Central memory CD8-positive, alpha-beta T cell (primary cell): ENCODE data around the gene PCDHB16.
"Not testable (repeated sequence)": the region's sequence is repeated elsewhere in the genome, so short reads cannot be mapped to it uniquely, and the experiment has no call there.

Experiments
- ATAC-seq: fragments of 150-1000 bp; cut with Tn5 transposase; replicated peaks from 2 replicates; pipeline ENCODE4 v1.10.0; 2022; ENCODE audit warnings: mild to moderate bottlenecking, moderate FRiP score, moderate number of reproducible peaks; ENCODE audit not compliant: poor library complexity, severe bottlenecking; ENCODE audit errors: extremely low read depth
- DNase-seq, 2 donors: peaks; one replicate each; pipeline ENCODE4 v3.0.0; 2021; ENCODE audit warnings: low spot score in 2 of 2
- H3K27ac Mint-ChIP-seq: one replicate; pipeline ENCODE4 v1.8.0; 2022; ENCODE audit warnings: low read depth, mild to moderate bottlenecking, moderate library complexity, mixed read lengths
- H3K27me3 Mint-ChIP-seq: one replicate; pipeline ENCODE4 v1.8.0; 2022; ENCODE audit warnings: mixed read lengths
- H3K36me3 Mint-ChIP-seq: one replicate; pipeline ENCODE4 v1.8.0; 2022; ENCODE audit warnings: mild to moderate bottlenecking, moderate library complexity, mixed read lengths; ENCODE audit not compliant: insufficient read depth
- H3K4me1 Mint-ChIP-seq: one replicate; pipeline ENCODE4 v1.8.0; 2022; ENCODE audit warnings: mixed read lengths
- H3K4me3 Mint-ChIP-seq: one replicate; pipeline ENCODE4 v1.8.0; 2022; ENCODE audit warnings: mild to moderate bottlenecking, moderate library complexity, mixed read lengths
- H3K9me3 Mint-ChIP-seq: one replicate; pipeline ENCODE4 v1.8.0; 2022; ENCODE audit warnings: mixed read lengths

PCDHB16 gene

GRCh38 chr5:141182248-141182647, at the start of gene PCDHB16:
Gene PCDHB16 (plus strand): TSS chr5:141182387. CDS start chr5:141182560, 173 bp downstream.
- DNase-seq (no peak), ATAC-seq (no peak)
- H3K27me3 Mint-ChIP-seq, result peaks cover 57% of the 10 kb centered on the region

GRCh38 chr5:141135030-141135717, 47.0 kb upstream of the PCDHB16 start, which contains the start of gene PCDHB5:
Gene PCDHB5 (plus strand): TSS chr5:141135206. CDS start chr5:141135435, 229 bp downstream.
- Mint-ChIP-seq H3K4me1 (peaks cover 7% of the 10 kb centered on the region), H3K27me3 (peaks cover 15% of the 10 kb centered on the region), H3K36me3 (no peaks in the 10 kb centered on the region), H3K27ac (no peak within 1 kb of the TSS), H3K4me3 (peak within 1 kb of the TSS; percentile 59), H3K9me3 (peaks cover 11% of the 10 kb centered on the region)
- no peak for ATAC-seq
- no peak for DNase-seq

More at GRCh38 chr5:141182248-141182647, at the start of gene PCDHB16:
- peaks cover 2% of the 10 kb centered on the region for H3K36me3 Mint-ChIP-seq
- peaks cover 5% of the 10 kb centered on the region for H3K9me3 Mint-ChIP-seq
- no peak within 1 kb of the TSS for H3K27ac Mint-ChIP-seq
- peaks cover 6% of the 10 kb centered on the region for H3K4me1 Mint-ChIP-seq
- H3K4me3 Mint-ChIP-seq, result no peak within 1 kb of the TSS

- DNase-seq (no peak), ATAC-seq (no peak)
- Mint-ChIP-seq H3K27me3 (peaks cover 15% of the 10 kb centered on the region), H3K4me1 (peaks cover 7% of the 10 kb centered on the region), H3K27ac (no peak overlapping the region), H3K36me3 (no peaks in the 10 kb centered on the region), H3K4me3 (no peak overlapping the region), H3K9me3 (peaks cover 11% of the 10 kb centered on the region)
These were observed 46.4 kb upstream of the PCDHB16 start for GRCh38 chr5:141135718-141136266.

GRCh38 chr5:141137346-141137745, 44.8 kb upstream of the PCDHB16 start:
- not testable (repeated sequence) for H3K36me3 Mint-ChIP-seq, H3K27ac Mint-ChIP-seq, ATAC-seq, H3K4me1 Mint-ChIP-seq, DNase-seq, H3K4me3 Mint-ChIP-seq
- Mint-ChIP-seq H3K9me3 (peaks cover 11% of the 10 kb centered on the region), H3K27me3 (peaks cover 15% of the 10 kb centered on the region)

- Mint-ChIP-seq H3K36me3 (no peaks in the 10 kb centered on the region), H3K9me3 (peaks cover 6% of the 10 kb centered on the region), H3K27me3 (peaks cover 64% of the 10 kb centered on the region), H3K27ac (no peak within 1 kb of the TSS), H3K4me3 (no peak within 1 kb of the TSS), H3K4me1 (no peaks in the 10 kb centered on the region)
- DNase-seq (no peak), ATAC-seq (no peak)
These were observed 32.4 kb upstream of the PCDHB16 start, which contains the start of gene PCDHB6 for GRCh38 chr5:141149812-141150211. Gene PCDHB6 (plus strand): TSS chr5:141150057. CDS start chr5:141150258, 201 bp downstream.

GRCh38 chr5:141150224-141150992, 31.8 kb upstream of the PCDHB16 start:
- H3K27ac Mint-ChIP-seq, result no peak overlapping the region
- no peak for ATAC-seq
- peaks cover 6% of the 10 kb centered on the region for H3K9me3 Mint-ChIP-seq
- H3K36me3 Mint-ChIP-seq, result no peaks in the 10 kb centered on the region
- DNase-seq, result no peak
- H3K27me3 Mint-ChIP-seq, result peaks cover 61% of the 10 kb centered on the region
- H3K4me1 Mint-ChIP-seq, result no peaks in the 10 kb centered on the region
- H3K4me3 Mint-ChIP-seq, result no peak overlapping the region

- peaks cover 61% of the 10 kb centered on the region for H3K27me3 Mint-ChIP-seq
- H3K36me3 Mint-ChIP-seq, result no peaks in the 10 kb centered on the region
- H3K9me3 Mint-ChIP-seq, result peaks cover 6% of the 10 kb centered on the region
- no peak overlapping the region for H3K4me3 Mint-ChIP-seq
- H3K27ac Mint-ChIP-seq, result no peak overlapping the region
- no peak for DNase-seq
- H3K4me1 Mint-ChIP-seq, result no peaks in the 10 kb centered on the region
- ATAC-seq, result no peak
These were observed 31.2 kb upstream of the PCDHB16 start for GRCh38 chr5:141150993-141151325.

- not testable (repeated sequence) for H3K4me1 Mint-ChIP-seq, H3K36me3 Mint-ChIP-seq, DNase-seq, H3K9me3 Mint-ChIP-seq, H3K4me3 Mint-ChIP-seq, H3K27ac Mint-ChIP-seq, ATAC-seq
- H3K27me3 Mint-ChIP-seq, result peaks cover 61% of the 10 kb centered on the region
These were observed 30.6 kb upstream of the PCDHB16 start for GRCh38 chr5:141151632-141152031.

- H3K27me3 Mint-ChIP-seq, result peaks cover 60% of the 10 kb centered on the region
- not testable (repeated sequence) for H3K36me3 Mint-ChIP-seq, H3K27ac Mint-ChIP-seq, DNase-seq, H3K4me1 Mint-ChIP-seq, H3K4me3 Mint-ChIP-seq, ATAC-seq, H3K9me3 Mint-ChIP-seq
These were observed 30.1 kb upstream of the PCDHB16 start for GRCh38 chr5:141152096-141152495.

GRCh38 chr5:141155540-141156374, 26.4 kb upstream of the PCDHB16 start:
- no peaks in the 10 kb centered on the region for H3K9me3 Mint-ChIP-seq
- no peak for DNase-seq
- no peaks in the 10 kb centered on the region for H3K36me3 Mint-ChIP-seq
- H3K27me3 Mint-ChIP-seq, result peaks cover 54% of the 10 kb centered on the region
- H3K4me3 Mint-ChIP-seq, result no peak overlapping the region
- no peak for ATAC-seq
- H3K4me1 Mint-ChIP-seq, result no peaks in the 10 kb centered on the region
- no peak overlapping the region for H3K27ac Mint-ChIP-seq

GRCh38 chr5:141157356-141157755, 24.8 kb upstream of the PCDHB16 start:
- peaks cover 46% of the 10 kb centered on the region for H3K27me3 Mint-ChIP-seq
- not testable (repeated sequence) for ATAC-seq, H3K4me3 Mint-ChIP-seq, H3K4me1 Mint-ChIP-seq, DNase-seq, H3K36me3 Mint-ChIP-seq, H3K27ac Mint-ChIP-seq, H3K9me3 Mint-ChIP-seq

GRCh38 chr5:141157901-141158300, 24.3 kb upstream of the PCDHB16 start:
- not testable (repeated sequence) for H3K9me3 Mint-ChIP-seq, H3K4me1 Mint-ChIP-seq, H3K4me3 Mint-ChIP-seq, H3K36me3 Mint-ChIP-seq, DNase-seq, ATAC-seq
- peaks cover 41% of the 10 kb centered on the region for H3K27me3 Mint-ChIP-seq
- H3K27ac Mint-ChIP-seq, result peak overlapping the region; percentile 46
